ENCODE results near the gene DUSP5.

Gene DUSP5

GRCh38 chr10:110500515-110500905, 2.8 kb downstream of the DUSP5 start:
- no peak for DNase-seq (ENCODE audit: low read depth)

GRCh38 chr10:110501142-110501937, 3.6 kb downstream of the DUSP5 start:
- DNase-seq (ENCODE audit: low read depth), result no peak

- no peak for DNase-seq (ENCODE audit: low read depth)
These were observed 4.6 kb downstream of the DUSP5 start for GRCh38 chr10:110502072-110502845.

GRCh38 chr10:110502851-110503301, 5.2 kb downstream of the DUSP5 start:
- DNase-seq (ENCODE audit: low read depth), result no peak

- no peak for DNase-seq (ENCODE audit: low read depth)
These were observed 5.9 kb downstream of the DUSP5 start for GRCh38 chr10:110503528-110504110.

- no peak for DNase-seq (ENCODE audit: low read depth)
These were observed 6.5 kb downstream of the DUSP5 start for GRCh38 chr10:110504111-110504735.

- DNase-seq (ENCODE audit: low read depth), result no peak
These were observed 7.5 kb downstream of the DUSP5 start for GRCh38 chr10:110505130-110505770.

GRCh38 chr10:110506448-110506847, 8.7 kb downstream of the DUSP5 start:
- DNase-seq (ENCODE audit: low read depth), result no peak

GRCh38 chr10:110507346-110507745, 9.6 kb downstream of the DUSP5 start:
- DNase-seq (ENCODE audit: low read depth), result no peak

- DNase-seq (ENCODE audit: low read depth), result no peak
These were observed 10.6 kb downstream of the DUSP5 start for GRCh38 chr10:110508159-110508788.

GRCh38 chr10:110508806-110509544, 11.3 kb downstream of the DUSP5 start:
- DNase-seq (ENCODE audit: low read depth), result no peak

- no peak for DNase-seq (ENCODE audit: low read depth)
These were observed 11.9 kb downstream of the DUSP5 start for GRCh38 chr10:110509560-110509959.

GRCh38 chr10:110510086-110510485, 12.4 kb downstream of the DUSP5 start:
- DNase-seq (ENCODE audit: low read depth), result no peak

GRCh38 chr10:110510730-110511129, 13.0 kb downstream of the DUSP5 start:
- DNase-seq (ENCODE audit: low read depth), result no peak

- no peak for DNase-seq (ENCODE audit: low read depth)
These were observed 14.2 kb downstream of the DUSP5 start for GRCh38 chr10:110511734-110512449.

- DNase-seq (ENCODE audit: low read depth), result no peak
These were observed 14.9 kb downstream of the DUSP5 start for GRCh38 chr10:110512461-110513187.

- no peak for DNase-seq (ENCODE audit: low read depth)
These were observed 16.2 kb downstream of the DUSP5 start for GRCh38 chr10:110513949-110514348.

- no peak for DNase-seq (ENCODE audit: low read depth)
These were observed 17.1 kb downstream of the DUSP5 start for GRCh38 chr10:110514848-110515247.

- DNase-seq (ENCODE audit: low read depth), result no peak
These were observed 19.2 kb downstream of the DUSP5 start for GRCh38 chr10:110516815-110517492.
